DOHH2 (cell line): ENCODE results near the gene PAQR5.

Experiments
- H3F3A ChIP-seq: fragments of 200-600 bp; sonication (generic), shearing (Covaris generic); 2 replicates; pipeline ENCODE4 v1.6.0; 2016; ENCODE audit warnings: antibody characterized with exemption, mild to moderate bottlenecking; ENCODE audit not compliant: control insufficient read depth, insufficient read depth
- H3K27ac ChIP-seq: fragments of 200-600 bp; sonication (generic); 2 replicates; pipeline ENCODE4 v1.5.1; 2014; ENCODE audit warnings: low read depth, mild to moderate bottlenecking, low read length, moderate library complexity
- H3K27me3 ChIP-seq: fragments of 200-600 bp; sonication (generic); 2 replicates; pipeline ENCODE4 v1.6.1; 2014; ENCODE audit warnings: mild to moderate bottlenecking, low read length, mixed read lengths; ENCODE audit not compliant: control insufficient read depth
- H3K36me3 ChIP-seq: fragments of 200-600 bp; sonication (generic); 2 replicates; pipeline ENCODE4 v1.6.1; 2014; ENCODE audit warnings: mild to moderate bottlenecking, low read length, moderate library complexity, mixed read lengths; ENCODE audit not compliant: control insufficient read depth
- H3K4me1 ChIP-seq: fragments of 200-600 bp; sonication (generic); 2 replicates; pipeline ENCODE4 v1.6.1; 2014; ENCODE audit warnings: mild to moderate bottlenecking, low read length, mixed read lengths; ENCODE audit not compliant: control insufficient read depth
- H3K4me2 ChIP-seq: fragments of 200-600 bp; sonication (generic); 2 replicates; pipeline ENCODE4 v1.6.0; 2014; ENCODE audit warnings: mild to moderate bottlenecking, low read length, moderate library complexity
- H3K4me3 ChIP-seq: fragments of 200-600 bp; sonication (generic); 2 replicates; pipeline ENCODE4 v1.5.1; 2014; ENCODE audit warnings: mild to moderate bottlenecking, low read length, mixed read lengths
- H3K79me2 ChIP-seq: fragments of 200-600 bp; sonication (generic); 2 replicates; pipeline ENCODE4 v1.6.1; 2014; ENCODE audit warnings: mild to moderate bottlenecking, low read length, mixed read lengths; ENCODE audit not compliant: control insufficient read depth
- H3K9me2 ChIP-seq: fragments of 200-600 bp; sonication (generic); replicated peaks from 2 replicates; pipeline ENCODE4 v1.6.1; 2014; ENCODE audit warnings: mild to moderate bottlenecking, low read length, mixed read lengths; ENCODE audit not compliant: control insufficient read depth
- H3K9me3 ChIP-seq: fragments of 200-600 bp; sonication (generic); 2 replicates; pipeline ENCODE4 v1.6.1; 2014; ENCODE audit warnings: antibody characterized with exemption, low read length, mixed read lengths; ENCODE audit not compliant: control insufficient read depth, insufficient read depth
- H4K20me1 ChIP-seq: fragments of 200-600 bp; sonication (generic); 2 replicates; pipeline ENCODE4 v1.6.0; 2014; ENCODE audit warnings: low read depth, mild to moderate bottlenecking, antibody characterized with exemption, low read length, moderate library complexity; ENCODE audit not compliant: control insufficient read depth, insufficient read depth
- CTCF ChIP-seq: fragments of 200-600 bp; sonication (generic); IDR thresholded peaks from one replicate; pipeline ENCODE4 v1.5.1; 2014; ENCODE audit warnings: antibody characterized with exemption, mild to moderate bottlenecking, low read depth, low read length; ENCODE audit not compliant: poor library complexity, severe bottlenecking
- EZH2phosphoT487 ChIP-seq: fragments of 200-600 bp; sonication (generic); IDR thresholded peaks from 2 replicates; pipeline ENCODE4 v1.6.1; 2017; ENCODE audit warnings: borderline replicate concordance, mild to moderate bottlenecking, antibody characterized with exemption, low read length, moderate library complexity, mixed read lengths

Gene PAQR5

GRCh38 chr15:69319384-69320375 lies 21.0 kb downstream of the PAQR5 start:
- no peak overlapping the region for H3K4me2 ChIP-seq
- H3K79me2 ChIP-seq = no peaks in the 10 kb centered on the region
- H3K4me3 ChIP-seq = no peak overlapping the region
- TF ChIP-seq CTCF (no peak), EZH2phosphoT487 (no peak)
- no peaks in the 10 kb centered on the region for H3K9me3 ChIP-seq
- no peak overlapping the region for H3K27ac ChIP-seq
- H3K27me3 ChIP-seq = peaks cover 12% of the 10 kb centered on the region
- no peaks in the 10 kb centered on the region for H3K36me3 ChIP-seq
- H3K9me2 ChIP-seq = no peaks in the 10 kb centered on the region
- no peaks in the 10 kb centered on the region for H3F3A ChIP-seq
- H4K20me1 ChIP-seq = no peaks in the 10 kb centered on the region
- no peaks in the 10 kb centered on the region for H3K4me1 ChIP-seq

GRCh38 chr15:69320977-69321554 lies 22.4 kb downstream of the PAQR5 start:
- H3K4me2 ChIP-seq = no peak overlapping the region
- no peaks in the 10 kb centered on the region for H3K4me1 ChIP-seq
- no peaks in the 10 kb centered on the region for H3K9me2 ChIP-seq
- no peak overlapping the region for H3K27ac ChIP-seq
- no peak overlapping the region for H3K4me3 ChIP-seq
- no peaks in the 10 kb centered on the region for H3K36me3 ChIP-seq
- no peaks in the 10 kb centered on the region for H3K9me3 ChIP-seq
- H3F3A ChIP-seq = no peaks in the 10 kb centered on the region
- no peaks in the 10 kb centered on the region for H4K20me1 ChIP-seq
- TF ChIP-seq CTCF (no peak), EZH2phosphoT487 (no peak)
- H3K79me2 ChIP-seq = no peaks in the 10 kb centered on the region
- H3K27me3 ChIP-seq = peaks cover 12% of the 10 kb centered on the region

- no peak for TF ChIP-seq CTCF
- TF ChIP-seq EZH2phosphoT487 = no peak
- no peaks in the 10 kb centered on the region for H4K20me1 ChIP-seq
Measured at GRCh38 chr15:69323893-69324430, 25.2 kb downstream of the PAQR5 start.

More at GRCh38 chr15:69323893-69324430, 25.2 kb downstream of the PAQR5 start:
- Histone ChIP-seq H3K27me3 (peaks cover 12% of the 10 kb centered on the region), H3K79me2 (no peaks in the 10 kb centered on the region), H3K4me2 (no peak overlapping the region), H3K9me2 (no peaks in the 10 kb centered on the region), H3K36me3 (no peaks in the 10 kb centered on the region), H3K4me1 (no peaks in the 10 kb centered on the region), H3F3A (no peaks in the 10 kb centered on the region), H3K27ac (no peak overlapping the region), H3K4me3 (no peak overlapping the region), H3K9me3 (no peaks in the 10 kb centered on the region)
